Stimulated activated CD8-positive, alpha-beta memory T cell treated with anti-CD3 and anti-CD28 coated beads, Interleukin-15, amount 100 ng/mL, for 1 hour (primary cell): ENCODE data around the gene OTULINL.

Source experiments
- DNase-seq: peaks from one replicate; pipeline ENCODE4 v3.0.0-alpha.2; 2020; ENCODE audit warnings: low read depth

OTULINL gene

GRCh38 chr5:14600846-14601245, 19.3 kb downstream of the OTULINL start:
- no peak for DNase-seq

- no peak for DNase-seq
These were observed 21.5 kb downstream of the OTULINL start for GRCh38 chr5:14603141-14603540.

GRCh38 chr5:14607104-14607503, 25.5 kb downstream of the OTULINL start:
- DNase-seq = no peak

GRCh38 chr5:14608169-14608568, 26.6 kb downstream of the OTULINL start:
- no peak for DNase-seq

- DNase-seq = no peak
These were observed 30.1 kb downstream of the OTULINL start for GRCh38 chr5:14611737-14612136.

- no peak for DNase-seq
These were observed 32.9 kb downstream of the OTULINL start for GRCh38 chr5:14614490-14614889.

GRCh38 chr5:14615365-14615764, 33.8 kb downstream of the OTULINL start:
- no peak for DNase-seq

GRCh38 chr5:14617441-14617840, 35.8 kb downstream of the OTULINL start:
- no peak for DNase-seq

- no peak for DNase-seq
These were observed 45.7 kb downstream of the OTULINL start for GRCh38 chr5:14627270-14627669.

- peak; percentile 35 for DNase-seq
These were observed 46.8 kb downstream of the OTULINL start for GRCh38 chr5:14628346-14628745.

GRCh38 chr5:14630671-14631070, 49.1 kb downstream of the OTULINL start:
- no peak for DNase-seq

- no peak for DNase-seq
These were observed 54.1 kb downstream of the OTULINL start for GRCh38 chr5:14635656-14636055.

- no peak for DNase-seq
These were observed 59.2 kb downstream of the OTULINL start for GRCh38 chr5:14640765-14641164.

GRCh38 chr5:14644623-14645237, 63.1 kb downstream of the OTULINL start:
- no peak for DNase-seq

GRCh38 chr5:14650052-14650451, 68.5 kb downstream of the OTULINL start:
- DNase-seq = no peak

- no peak for DNase-seq
These were observed 73.7 kb downstream of the OTULINL start for GRCh38 chr5:14655146-14655741.

GRCh38 chr5:14656898-14657297, 75.3 kb downstream of the OTULINL start:
- no peak for DNase-seq

GRCh38 chr5:14659821-14660607, 78.4 kb downstream of the OTULINL start:
- DNase-seq = no peak

- no peak for DNase-seq
These were observed 79.2 kb downstream of the OTULINL start for GRCh38 chr5:14660833-14661232.
